Right lobe of liver (tissue), 4 donors: ENCODE results near the gene RAB26.

Experiments
- CTCF ChIP-seq, 4 donors: fragments of 200-600 bp in 3 of 4; fragments of 450-650 bp in 1 of 4; IDR thresholded peaks; one replicate each; pipeline versions ENCODE4 v1.5.1 to v1.8.0; 2016 to 2022; ENCODE audit warnings: antibody characterized with exemption in 4 of 4, mild to moderate bottlenecking in 2 of 4
- POLR2A ChIP-seq: fragments of 450-650 bp; IDR thresholded peaks from one replicate; pipeline ENCODE4 v1.6.1; 2017; ENCODE audit warnings: antibody characterized with exemption, mild to moderate bottlenecking
- donor health status: DM: no; HTN: no; CAD: no.
- donor health status: DM: no; HTN: no; CAD: no.
- donor health status: DM: no; HTN: yes; CAD: no.

GRCh38 chr16:2197765-2198164 is 49.3 kb downstream of the RAB26 start:
- TF ChIP-seq POLR2A (no peak), CTCF (IDR thresholded peaks at IDR 0.05) (no peak)
